Measurements from ENCODE around the gene COL4A2.

Gene COL4A2

GRCh38 chr13:110290826-110291225, 16.3 kb upstream of the COL4A2 start:
- DNase-seq (ENCODE audit: low read depth) = no peak

GRCh38 chr13:110291286-110291685, 15.8 kb upstream of the COL4A2 start:
- DNase-seq (ENCODE audit: low read depth) = no peak

GRCh38 chr13:110293037-110293436, 14.0 kb upstream of the COL4A2 start:
- no peak for DNase-seq (ENCODE audit: low read depth)

- DNase-seq (ENCODE audit: low read depth) = no peak
These were observed 13.4 kb upstream of the COL4A2 start for GRCh38 chr13:110293649-110294048.

GRCh38 chr13:110294146-110294545, 12.9 kb upstream of the COL4A2 start:
- DNase-seq (ENCODE audit: low read depth) = no peak

GRCh38 chr13:110294622-110295021, 12.5 kb upstream of the COL4A2 start:
- DNase-seq (ENCODE audit: low read depth) = no peak

GRCh38 chr13:110297011-110297410, 10.1 kb upstream of the COL4A2 start:
- DNase-seq (ENCODE audit: low read depth) = no peak

GRCh38 chr13:110297766-110298504, 9.1 kb upstream of the COL4A2 start:
- no peak for DNase-seq (ENCODE audit: low read depth)

- DNase-seq (ENCODE audit: low read depth) = no peak
These were observed 8.4 kb upstream of the COL4A2 start for GRCh38 chr13:110298505-110299282.

- no peak for DNase-seq (ENCODE audit: low read depth)
These were observed 7.7 kb upstream of the COL4A2 start for GRCh38 chr13:110299283-110299840.

GRCh38 chr13:110300090-110300815, 6.8 kb upstream of the COL4A2 start:
- no peak for DNase-seq (ENCODE audit: low read depth)

GRCh38 chr13:110301083-110301482, 6.0 kb upstream of the COL4A2 start:
- DNase-seq (ENCODE audit: low read depth) = no peak

- DNase-seq (ENCODE audit: low read depth) = no peak
These were observed 5.2 kb upstream of the COL4A2 start for GRCh38 chr13:110301606-110302553.

GRCh38 chr13:110302997-110303396, 4.1 kb upstream of the COL4A2 start:
- no peak for DNase-seq (ENCODE audit: low read depth)

GRCh38 chr13:110303644-110304043, 3.4 kb upstream of the COL4A2 start:
- DNase-seq (ENCODE audit: low read depth) = no peak

GRCh38 chr13:110304256-110304655, 2.8 kb upstream of the COL4A2 start:
- DNase-seq (ENCODE audit: low read depth) = no peak

- DNase-seq (ENCODE audit: low read depth) = no peak
These were observed 2.1 kb upstream of the COL4A2 start for GRCh38 chr13:110305001-110305400.

- no peak for DNase-seq (ENCODE audit: low read depth)
These were observed 1.5 kb upstream of the COL4A2 start for GRCh38 chr13:110305544-110305943.

- DNase-seq (ENCODE audit: low read depth) = no peak
These were observed 1.1 kb upstream of the COL4A2 start for GRCh38 chr13:110305949-110306339.

GRCh38 chr13:110306340-110306959, 634 bp upstream of the COL4A2 start:
- no peak for DNase-seq (ENCODE audit: low read depth)
